Stimulated activated effector memory CD8-positive, alpha-beta T cell treated with anti-CD3 and anti-CD28 coated beads, Interleukin-12 subunit alpha, Interleukin-12 subunit beta, amount 100 ng/mL, for 72 hours (primary cell): Measurements from ENCODE around the gene FPGS.
A peak's percentile ranks its signal among the peaks of the same experiment; 100 is the strongest.
"Not testable (repeated sequence)": the region's sequence is repeated elsewhere in the genome, so short reads cannot be mapped to it uniquely, and the experiment has no call there.

Source experiments
- ATAC-seq: fragments of 150-1000 bp; cut with Tn5 transposase; 2 replicates; pipeline ENCODE4 v1.10.0; 2021
- DNase-seq, 2 donors: peaks; one replicate each; pipeline ENCODE4 v3.0.0; 2021 to 2022; ENCODE audit warnings: low spot score in 2 of 2
- H3K27ac Mint-ChIP-seq: one replicate; pipeline ENCODE4 v1.8.0; 2022; ENCODE audit warnings: mild to moderate bottlenecking, mixed read lengths
- H3K36me3 Mint-ChIP-seq: one replicate; pipeline ENCODE4 v1.8.0; 2022; ENCODE audit warnings: mild to moderate bottlenecking, mixed read lengths
- H3K4me1 Mint-ChIP-seq: one replicate; pipeline ENCODE4 v1.8.0; 2022; ENCODE audit warnings: mixed read lengths
- H3K4me3 Mint-ChIP-seq: one replicate; pipeline ENCODE4 v1.8.0; 2022; ENCODE audit warnings: mild to moderate bottlenecking, mixed read lengths
- H3K9me3 Mint-ChIP-seq: one replicate; pipeline ENCODE4 v1.8.0; 2022; ENCODE audit warnings: mixed read lengths

The FPGS gene

DNA sequence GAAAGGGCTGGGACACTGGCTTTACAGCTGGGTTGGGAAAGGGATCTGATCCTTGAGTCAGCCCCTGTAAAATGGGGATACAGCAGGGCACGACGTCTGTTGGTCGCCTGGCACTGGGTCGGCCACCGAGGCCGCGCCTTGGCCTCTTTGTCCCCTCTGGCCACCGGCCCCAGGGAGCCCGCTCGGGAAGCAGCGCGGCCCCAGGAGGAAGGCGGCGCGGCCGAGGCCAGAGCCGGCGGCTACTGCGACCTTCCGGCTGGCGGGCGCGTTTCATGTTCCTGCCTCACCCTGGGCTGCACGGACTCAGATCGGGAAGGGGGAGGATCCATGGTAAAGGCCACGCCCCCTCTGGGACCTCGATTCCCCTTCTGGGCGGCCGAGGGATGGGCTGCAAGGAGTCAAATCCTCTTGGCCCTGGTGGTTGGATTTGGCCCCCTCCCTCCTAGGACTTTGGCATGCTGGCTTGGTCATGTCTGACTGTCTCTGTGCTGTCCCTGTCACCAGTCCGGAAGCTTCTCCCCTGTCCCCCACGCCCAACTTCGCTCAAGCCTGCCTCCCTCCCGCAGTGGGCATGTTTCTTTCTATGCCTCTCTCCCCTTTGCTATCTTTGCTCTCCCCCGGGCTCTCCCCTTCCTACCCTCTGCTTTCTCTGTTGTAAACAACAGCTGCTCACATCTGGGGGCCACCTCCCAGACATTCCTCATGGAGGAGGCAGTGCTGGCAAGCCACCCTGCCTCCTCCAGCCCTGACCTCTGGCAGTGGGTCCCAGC is 25.8 kb downstream of the FPGS start:
- Mint-ChIP-seq H3K36me3 (peaks cover 15% of the 10 kb centered on the region), H3K4me3 (peak overlapping the region; percentile 23), H3K4me1 (peaks cover 5% of the 10 kb centered on the region), H3K9me3 (no peaks in the 10 kb centered on the region), H3K27ac (peak overlapping the region; percentile 68)
- no peak for DNase-seq
- peak; percentile 11 for ATAC-seq

DNA sequence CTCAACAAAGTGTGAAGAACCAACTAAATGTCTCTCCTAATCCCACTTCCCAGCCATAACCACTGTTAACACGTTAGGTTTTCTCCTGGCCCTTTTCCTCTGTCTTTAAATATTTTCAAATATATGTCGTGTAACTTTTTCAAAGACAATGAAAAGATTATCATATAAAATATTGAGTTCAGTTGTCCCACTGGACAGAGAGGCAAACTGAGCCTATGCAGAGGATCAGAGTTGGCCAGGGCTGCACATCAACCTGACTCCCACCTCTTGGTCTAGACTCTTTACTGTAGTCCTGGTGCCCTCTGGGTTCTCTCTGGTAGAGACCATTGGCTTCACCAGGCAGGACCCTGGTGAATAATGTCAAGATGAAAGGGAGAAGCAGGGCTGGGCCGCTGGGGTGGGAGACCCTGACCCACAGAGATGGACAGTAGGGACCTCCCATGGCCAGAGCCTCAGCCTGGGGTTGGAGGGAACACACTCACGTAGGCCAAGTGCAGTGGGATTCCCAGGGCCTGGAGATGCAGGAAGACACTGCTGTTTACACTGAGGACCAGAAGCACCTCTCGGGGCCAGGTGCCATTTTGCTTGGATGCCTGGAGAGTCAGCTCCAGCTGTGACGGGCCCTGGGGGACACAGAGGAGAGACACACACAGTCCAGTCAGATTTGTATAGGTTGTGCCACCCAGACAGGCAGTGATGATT is 26.7 kb downstream of the FPGS start:
- H3K4me1 Mint-ChIP-seq: peaks cover 5% of the 10 kb centered on the region
- H3K9me3 Mint-ChIP-seq: no peaks in the 10 kb centered on the region
- H3K36me3 Mint-ChIP-seq: peaks cover 15% of the 10 kb centered on the region
- H3K4me3 Mint-ChIP-seq: peak overlapping the region; percentile 23
- H3K27ac Mint-ChIP-seq: peak overlapping the region; percentile 68
- ATAC-seq: no peak
- no peak for DNase-seq

DNA sequence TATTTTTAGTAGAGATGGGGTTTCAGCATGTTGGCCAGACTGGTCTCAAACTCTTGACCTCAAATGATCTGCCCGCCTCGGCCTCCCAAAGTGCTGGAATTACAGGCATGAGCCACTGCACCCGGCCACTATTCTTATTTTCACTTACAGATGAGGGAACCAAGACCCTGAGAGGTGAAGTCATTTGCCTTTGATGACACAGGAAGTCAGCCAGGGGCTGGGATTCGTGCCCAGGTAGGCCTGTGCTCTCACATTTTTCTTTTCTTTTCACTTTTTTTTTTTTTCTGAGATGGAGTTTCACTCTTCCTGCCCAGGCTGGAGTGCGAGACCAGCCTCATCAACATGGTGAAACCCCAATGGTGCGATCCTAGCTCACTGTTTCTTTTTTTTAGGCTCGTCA is 29.6 kb downstream of the FPGS start:
- ATAC-seq: no peak
- no peak overlapping the region for H3K27ac Mint-ChIP-seq
- no peak overlapping the region for H3K4me3 Mint-ChIP-seq
- H3K36me3 Mint-ChIP-seq: peaks cover 10% of the 10 kb centered on the region
- H3K4me1 Mint-ChIP-seq: peaks cover 17% of the 10 kb centered on the region
- DNase-seq: no peak
- no peaks in the 10 kb centered on the region for H3K9me3 Mint-ChIP-seq

DNA sequence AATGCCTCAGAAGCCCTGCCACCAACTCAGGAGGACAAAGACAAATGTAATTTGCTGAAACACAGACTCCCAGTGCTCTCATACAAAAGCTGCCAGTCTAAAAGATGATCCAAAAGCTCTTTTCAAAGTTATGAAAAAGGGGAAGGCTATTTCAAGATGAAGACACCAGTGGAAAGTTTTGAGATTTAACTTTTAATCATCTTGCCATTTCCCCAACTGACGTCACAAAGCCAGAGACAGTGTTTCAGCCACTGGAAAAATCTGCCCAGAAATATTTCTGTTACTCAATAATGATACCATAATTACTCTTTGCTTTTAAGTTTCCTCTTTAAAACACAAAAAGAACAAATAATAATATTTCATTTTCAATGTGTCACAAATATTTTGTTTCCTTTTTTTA is 30.9 kb downstream of the FPGS start:
- Mint-ChIP-seq H3K36me3 (peaks cover 9% of the 10 kb centered on the region), H3K4me3 (no peak overlapping the region), H3K9me3 (no peaks in the 10 kb centered on the region), H3K4me1 (peaks cover 16% of the 10 kb centered on the region), H3K27ac (no peak overlapping the region)
- DNase-seq (no peak), ATAC-seq (no peak)

DNA sequence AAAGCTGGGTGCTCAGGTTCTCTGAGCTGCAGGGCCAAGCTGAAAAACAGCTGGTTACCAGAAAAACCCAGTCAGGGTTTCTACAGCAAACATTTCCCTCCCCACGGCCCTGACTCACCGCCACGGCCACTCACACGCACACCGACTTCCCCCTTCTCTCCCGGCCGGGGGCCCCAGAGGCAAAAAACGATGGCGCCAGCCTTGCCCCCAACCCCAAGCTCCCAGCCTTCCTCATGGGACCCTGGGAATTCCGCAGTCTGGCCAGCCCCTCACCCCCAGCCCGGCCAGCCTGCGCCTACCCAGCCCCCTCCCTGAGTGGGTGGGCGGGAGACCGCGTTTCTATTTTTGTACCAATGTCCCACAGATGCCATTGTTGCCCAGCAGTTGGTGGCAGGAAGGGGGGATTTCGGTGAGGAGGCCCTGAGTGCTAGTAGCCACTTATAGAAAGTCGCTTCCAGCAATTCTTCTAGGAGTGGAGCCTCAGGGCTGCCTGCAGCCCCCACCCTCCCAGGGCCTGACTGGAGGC is 33.4 kb downstream of the FPGS start:
- Mint-ChIP-seq H3K36me3 (peaks cover under 1% of the 10 kb centered on the region), H3K27ac (peak overlapping the region; percentile 78), H3K4me1 (peaks cover 12% of the 10 kb centered on the region), H3K9me3 (no peaks in the 10 kb centered on the region), H3K4me3 (no peak overlapping the region)
- ATAC-seq (peak; percentile 73), DNase-seq (no peak)

DNA sequence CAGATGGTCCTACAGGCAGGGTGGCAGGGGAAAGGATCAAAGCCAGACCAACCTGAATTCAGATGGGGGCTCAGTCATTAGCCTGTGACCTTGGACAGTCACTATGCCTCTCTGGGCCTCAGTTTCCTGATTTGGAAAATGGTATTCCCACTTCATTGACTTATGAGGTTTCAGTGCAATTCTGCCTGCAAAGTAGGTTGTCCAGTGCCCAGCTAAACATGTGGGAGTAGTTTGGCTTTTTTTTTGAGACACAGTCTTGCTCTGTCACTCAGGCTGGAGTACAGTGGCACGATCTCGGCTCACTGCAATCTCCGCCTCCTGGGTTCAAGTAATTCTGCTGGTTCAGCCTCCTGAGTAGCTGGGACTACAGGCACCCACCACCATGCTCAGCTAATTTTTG is 33.9 kb downstream of the FPGS start:
- ATAC-seq, H3K9me3 Mint-ChIP-seq, H3K36me3 Mint-ChIP-seq, H3K4me3 Mint-ChIP-seq, DNase-seq: not testable (repeated sequence)
- H3K27ac Mint-ChIP-seq: peak overlapping the region; percentile 78
- peaks cover 12% of the 10 kb centered on the region for H3K4me1 Mint-ChIP-seq

DNA sequence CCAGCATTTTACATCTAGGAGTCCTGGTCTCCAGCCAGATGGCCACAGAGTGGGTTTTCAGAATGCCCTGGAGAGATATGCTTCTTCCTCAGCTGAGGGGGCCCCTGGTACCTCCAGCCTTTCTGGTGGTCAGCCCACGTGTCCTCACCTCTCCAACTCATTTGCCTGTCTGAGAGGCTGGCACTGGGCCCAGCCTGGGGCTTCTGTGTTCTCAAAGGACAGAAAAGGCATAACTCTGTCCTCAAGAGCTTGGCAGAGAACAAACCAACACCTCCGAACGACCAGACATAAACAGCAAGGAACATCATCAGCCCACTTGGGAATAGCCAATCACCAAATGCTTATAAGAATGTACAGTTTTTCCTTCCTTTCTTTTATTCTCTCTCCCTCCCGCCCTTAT is 34.7 kb downstream of the FPGS start:
- Mint-ChIP-seq H3K4me3 (no peak overlapping the region), H3K4me1 (peaks cover 12% of the 10 kb centered on the region), H3K9me3 (no peaks in the 10 kb centered on the region), H3K27ac (peak overlapping the region; percentile 76), H3K36me3 (peaks cover 10% of the 10 kb centered on the region)
- no peak for ATAC-seq
- no peak for DNase-seq

DNA sequence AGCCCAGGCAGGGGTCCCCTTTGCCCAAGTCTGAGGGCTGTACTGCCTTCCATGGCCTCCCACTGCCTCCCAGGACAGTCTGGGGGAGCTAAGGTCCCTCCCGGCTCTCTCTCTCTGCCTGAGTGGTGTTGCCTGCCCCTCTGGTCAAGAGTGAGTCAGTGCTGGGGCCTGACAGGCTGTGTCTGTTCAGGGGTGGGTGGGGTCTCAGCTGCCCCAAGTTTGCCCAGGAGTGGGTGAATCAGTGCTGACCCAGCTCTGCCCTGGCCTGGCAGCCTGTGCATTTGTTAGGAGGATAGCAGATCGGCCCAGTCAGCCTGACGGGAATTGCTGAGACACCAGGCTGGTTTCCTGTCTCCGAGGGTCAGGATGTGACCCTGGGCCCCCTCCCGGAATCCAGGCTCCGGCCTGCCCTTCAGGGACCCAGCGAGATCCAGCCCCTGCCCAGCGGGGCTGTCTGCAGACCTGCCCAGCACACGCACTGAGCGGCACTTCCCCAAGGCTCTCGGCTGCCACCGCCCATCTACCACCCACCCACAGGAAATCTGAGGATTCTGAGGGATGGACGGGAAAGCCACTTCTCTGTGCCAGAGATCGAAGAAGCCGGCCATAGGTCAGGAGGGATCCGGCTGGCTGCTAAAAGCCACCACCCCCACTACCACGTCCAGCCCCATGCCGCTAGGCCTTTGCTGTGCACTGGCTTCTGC is 35.8 kb downstream of the FPGS start:
- no peak for DNase-seq
- Mint-ChIP-seq H3K4me1 (peaks cover 12% of the 10 kb centered on the region), H3K4me3 (no peak overlapping the region), H3K9me3 (no peaks in the 10 kb centered on the region), H3K36me3 (peaks cover 10% of the 10 kb centered on the region), H3K27ac (peak overlapping the region; percentile 76)
- ATAC-seq: peak; percentile 22

DNA sequence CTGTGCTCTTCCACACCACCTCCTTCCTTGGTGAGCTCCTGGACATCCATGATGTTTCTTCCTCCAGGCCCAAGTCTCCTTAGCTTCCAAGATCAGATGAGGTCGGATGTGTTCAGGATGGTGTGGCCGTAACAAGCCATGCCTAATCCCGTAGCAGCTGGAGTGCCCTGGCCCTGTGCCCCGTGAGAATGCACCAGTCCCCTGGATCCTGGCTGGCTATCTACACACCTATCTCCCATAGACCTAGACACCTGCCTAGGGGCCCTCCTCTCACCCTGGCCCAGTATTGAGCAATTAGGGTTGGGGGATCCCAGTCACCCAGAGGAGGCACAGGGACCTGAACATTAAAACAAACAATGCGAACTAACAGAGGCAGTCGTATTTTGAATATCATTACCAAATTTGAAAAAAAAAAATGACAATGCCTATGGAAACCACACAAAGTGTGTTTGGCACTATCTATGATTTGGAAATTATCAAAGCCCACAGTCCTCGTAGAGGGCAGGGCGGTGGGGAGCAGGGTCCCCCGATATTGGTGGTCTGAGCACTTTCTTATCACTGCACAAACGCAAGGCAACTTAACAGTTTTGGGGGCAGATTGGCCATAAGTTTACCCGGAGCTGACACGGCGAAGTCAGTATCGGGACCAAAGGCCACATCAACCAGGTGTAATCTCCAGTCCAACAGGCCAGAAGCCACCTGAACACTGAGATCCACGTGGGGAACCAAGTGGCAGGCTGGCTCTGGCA is 38.6 kb downstream of the FPGS start:
- H3K36me3 Mint-ChIP-seq: peaks cover 10% of the 10 kb centered on the region
- DNase-seq (no peak), ATAC-seq (no peak)
- no peaks in the 10 kb centered on the region for H3K9me3 Mint-ChIP-seq
- H3K4me1 Mint-ChIP-seq: no peaks in the 10 kb centered on the region
- H3K4me3 Mint-ChIP-seq: no peak overlapping the region
- no peak overlapping the region for H3K27ac Mint-ChIP-seq

DNA sequence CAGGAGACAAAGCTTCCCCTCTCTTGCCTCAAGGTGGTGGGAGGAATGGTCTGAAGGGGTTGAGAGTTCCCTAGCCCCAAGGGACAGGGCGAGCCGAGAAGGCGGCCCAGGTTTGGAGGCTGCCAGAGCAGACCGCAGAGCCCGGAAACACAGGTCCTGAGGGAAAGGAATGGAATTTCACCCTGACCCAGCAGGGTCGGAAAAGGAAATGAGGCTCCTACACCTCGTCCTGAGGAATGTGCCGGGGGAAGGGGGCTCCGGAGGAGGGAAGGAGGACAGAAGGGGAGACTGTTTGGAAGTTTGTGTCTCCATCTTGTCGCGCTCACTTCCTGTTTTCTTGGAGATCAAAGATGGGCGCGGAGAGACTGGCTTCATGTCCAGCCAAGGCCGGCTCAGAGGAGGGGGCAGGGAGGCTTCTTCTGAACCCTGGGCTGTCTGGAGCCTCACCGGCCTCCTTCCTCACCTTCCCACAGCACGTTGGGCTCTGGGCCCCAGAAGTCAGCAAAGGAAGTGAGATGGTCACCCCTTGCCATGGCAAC is 42.2 kb downstream of the FPGS start:
- no peak overlapping the region for H3K27ac Mint-ChIP-seq
- no peaks in the 10 kb centered on the region for H3K4me1 Mint-ChIP-seq
- H3K4me3 Mint-ChIP-seq: no peak overlapping the region
- DNase-seq (no peak), ATAC-seq (no peak)
- H3K36me3 Mint-ChIP-seq: peaks cover 14% of the 10 kb centered on the region
- H3K9me3 Mint-ChIP-seq: peaks cover 8% of the 10 kb centered on the region

DNA sequence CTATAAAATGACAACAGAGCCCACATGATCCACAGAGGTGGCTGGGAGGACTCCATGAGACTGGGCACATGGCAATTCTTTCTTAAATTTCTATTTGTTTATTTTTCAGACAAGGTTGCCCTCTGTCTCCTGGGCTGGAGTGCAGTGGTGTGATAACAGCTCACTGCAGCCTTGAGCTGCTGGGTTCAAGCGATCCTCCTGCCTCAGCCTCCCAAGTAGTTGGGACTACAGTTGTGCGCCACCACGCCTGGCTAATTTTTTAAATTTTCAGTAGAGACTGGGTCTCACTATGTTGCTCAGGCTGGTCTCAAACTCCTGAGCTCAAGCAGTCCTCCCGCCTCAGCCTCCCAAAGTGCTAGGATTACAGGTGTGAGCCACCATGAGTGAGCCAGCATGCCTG is 42.9 kb downstream of the FPGS start:
- H3K36me3 Mint-ChIP-seq: peaks cover 14% of the 10 kb centered on the region

DNA sequence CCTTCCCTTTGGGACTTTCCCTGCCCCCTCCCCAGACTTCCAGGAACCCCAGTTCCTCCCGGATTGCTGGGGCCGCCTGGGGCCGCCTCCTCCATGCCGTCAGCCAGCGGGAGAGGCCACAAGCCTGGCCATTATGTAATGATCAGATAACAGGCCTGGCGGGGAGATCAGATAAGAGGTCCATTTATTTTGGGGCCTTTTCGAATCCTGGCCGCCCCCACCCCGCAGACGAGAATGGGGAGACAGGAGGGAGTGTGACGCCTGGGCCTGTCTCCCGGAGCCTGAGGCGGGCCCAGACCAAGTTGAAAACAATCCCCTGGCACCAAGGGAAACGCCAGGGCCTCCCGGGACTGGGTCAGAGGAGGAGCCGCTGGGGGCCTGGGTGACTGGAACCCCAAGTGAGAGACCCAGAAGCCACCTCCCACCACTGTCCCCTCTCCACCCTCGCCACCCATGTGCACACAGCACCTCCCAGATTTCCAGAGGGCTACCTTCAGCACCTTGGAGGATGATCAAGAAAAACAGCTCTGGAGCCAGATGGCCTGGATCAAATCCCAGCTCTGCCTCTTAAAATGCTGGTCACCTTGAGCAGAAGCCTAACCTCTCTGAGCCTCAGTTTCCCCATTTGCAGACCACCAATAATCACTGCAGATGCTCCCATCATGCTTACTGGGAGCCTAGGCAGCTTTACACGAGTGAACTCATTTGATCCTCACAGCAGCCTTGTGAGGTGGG is 43.9 kb downstream of the FPGS start:
- Mint-ChIP-seq H3K27ac (no peak overlapping the region), H3K9me3 (peaks cover 8% of the 10 kb centered on the region), H3K4me1 (no peaks in the 10 kb centered on the region), H3K4me3 (no peak overlapping the region), H3K36me3 (peaks cover 8% of the 10 kb centered on the region)
- DNase-seq (no peak), ATAC-seq (no peak)

More for the DNA sequence above, 42.9 kb downstream of the FPGS start:
- not testable (repeated sequence) for ATAC-seq, H3K9me3 Mint-ChIP-seq, DNase-seq, H3K4me3 Mint-ChIP-seq, H3K4me1 Mint-ChIP-seq, H3K27ac Mint-ChIP-seq

DNA sequence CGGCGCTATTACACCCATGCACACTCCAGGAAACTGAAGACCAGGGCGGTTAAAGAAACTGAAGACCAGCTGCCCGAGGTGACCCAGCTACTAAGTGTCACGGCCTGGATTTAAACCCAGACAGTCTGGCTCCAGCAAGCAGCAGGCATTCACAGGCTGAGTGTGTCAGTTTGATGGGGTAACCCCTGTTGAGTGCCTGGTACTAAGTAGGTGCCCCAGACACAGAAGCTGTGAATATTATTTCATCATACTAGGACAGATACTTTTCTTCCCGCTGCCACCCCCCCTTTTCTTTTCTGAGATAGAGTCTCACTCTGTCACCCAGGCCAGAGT is 44.5 kb downstream of the FPGS start:
- Mint-ChIP-seq H3K27ac (no peak overlapping the region), H3K9me3 (peaks cover 8% of the 10 kb centered on the region), H3K36me3 (peaks cover 4% of the 10 kb centered on the region), H3K4me1 (no peaks in the 10 kb centered on the region), H3K4me3 (no peak overlapping the region)
- ATAC-seq: no peak
- DNase-seq: no peak
